SK-N-SH treated with all-trans-retinoic acid at 6 μM for 48 hours (cell line): ENCODE results near the gene CPT2.

ENCODE experiments used
- ESRRG ChIP-seq: fragments of 250-450 bp; sonication (Bioruptor Pico); IDR thresholded peaks from 2 replicates; pipeline ENCODE4 v1.6.1; 2021; ENCODE audit warnings: mild to moderate bottlenecking
- ISL1 ChIP-seq: fragments of 250-450 bp; sonication (Bioruptor Pico); IDR thresholded peaks from 2 replicates; pipeline ENCODE4 v2.1.2; 2022; ENCODE audit warnings: mild to moderate bottlenecking, moderate library complexity
- PATZ1 ChIP-seq: fragments of 250-450 bp; sonication (Bioruptor Pico); IDR thresholded peaks from 2 replicates; pipeline ENCODE4 v1.8.0; 2020; ENCODE audit warnings: mild to moderate bottlenecking, moderate library complexity, borderline replicate concordance
- PPARA ChIP-seq: fragments of 250-450 bp; sonication (Bioruptor Pico); IDR thresholded peaks from 2 replicates; pipeline ENCODE4 v1.5.0; 2020; ENCODE audit warnings: mild to moderate bottlenecking, borderline replicate concordance
- RARB ChIP-seq: fragments of 250-450 bp; sonication (Bioruptor Pico); IDR thresholded peaks from 2 replicates; pipeline ENCODE4 v1.8.0; 2021; ENCODE audit warnings: mild to moderate bottlenecking, moderate library complexity
- ZFP30 ChIP-seq: fragments of 450-650 bp; formaldehyde crosslinking; IDR thresholded peaks from 2 replicates; pipeline ENCODE4 v1.5.0; 2022; ENCODE audit warnings: mild to moderate bottlenecking, moderate library complexity
- ZNF565 ChIP-seq: fragments of 450-650 bp; formaldehyde crosslinking; conservative IDR thresholded peaks from 2 replicates; pipeline ENCODE4 v1.5.0; 2020; ENCODE audit warnings: low read depth, mild to moderate bottlenecking, moderate library complexity

GRCh38 chr1:53172426-53173128, 24.0 kb upstream of the CPT2 start:
- TF ChIP-seq ZFP30 (no peak), RARB (CRISPR knock-in tag) (no peak), ZNF565 (CRISPR knock-in tag) (no peak), ESRRG (CRISPR knock-in tag) (no peak), PATZ1 (CRISPR knock-in tag) (no peak), ISL1 (CRISPR knock-in tag) (no peak), PPARA (CRISPR knock-in tag) (no peak)
